ENCODE measurements around the gene GRM7. TPM values are rescaled to one million over a fixed set of nuclear protein-coding genes. Genes with fewer than 3 reads are reported as not detected.

The GRM7 gene
- total and polyA plus RNA-seq, 8 donors: 0.05 to 2.2 TPM; not detected in 6

DNA sequence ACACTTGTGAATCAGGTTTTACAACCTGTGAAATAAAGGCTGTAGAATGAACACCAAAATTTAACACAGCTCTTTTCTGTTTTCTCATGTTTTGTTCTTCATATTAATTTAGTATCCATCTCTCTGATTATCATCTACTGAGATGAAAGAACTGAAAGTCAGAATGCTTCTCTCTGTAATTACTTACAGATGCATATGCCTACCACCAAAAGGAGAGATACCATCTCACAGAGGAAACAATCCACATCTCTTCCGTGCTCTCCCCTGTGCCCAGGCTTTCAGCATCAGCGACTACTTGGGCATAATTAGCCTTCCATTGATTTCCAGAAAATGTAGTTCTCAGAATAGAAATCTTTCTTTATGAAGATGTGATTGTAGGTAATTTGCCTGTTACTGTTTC, 741.4 kb downstream of the GRM7 start:
- no peak for TF ChIP-seq EP300 (IDR thresholded peaks at IDR 0.05)
- TF ChIP-seq POLR2AphosphoS5 (IDR thresholded peaks at IDR 0.05): no peak
- TF ChIP-seq POLR2A (IDR thresholded peaks at IDR 0.05): no peak
- TF ChIP-seq, protein P1, sequence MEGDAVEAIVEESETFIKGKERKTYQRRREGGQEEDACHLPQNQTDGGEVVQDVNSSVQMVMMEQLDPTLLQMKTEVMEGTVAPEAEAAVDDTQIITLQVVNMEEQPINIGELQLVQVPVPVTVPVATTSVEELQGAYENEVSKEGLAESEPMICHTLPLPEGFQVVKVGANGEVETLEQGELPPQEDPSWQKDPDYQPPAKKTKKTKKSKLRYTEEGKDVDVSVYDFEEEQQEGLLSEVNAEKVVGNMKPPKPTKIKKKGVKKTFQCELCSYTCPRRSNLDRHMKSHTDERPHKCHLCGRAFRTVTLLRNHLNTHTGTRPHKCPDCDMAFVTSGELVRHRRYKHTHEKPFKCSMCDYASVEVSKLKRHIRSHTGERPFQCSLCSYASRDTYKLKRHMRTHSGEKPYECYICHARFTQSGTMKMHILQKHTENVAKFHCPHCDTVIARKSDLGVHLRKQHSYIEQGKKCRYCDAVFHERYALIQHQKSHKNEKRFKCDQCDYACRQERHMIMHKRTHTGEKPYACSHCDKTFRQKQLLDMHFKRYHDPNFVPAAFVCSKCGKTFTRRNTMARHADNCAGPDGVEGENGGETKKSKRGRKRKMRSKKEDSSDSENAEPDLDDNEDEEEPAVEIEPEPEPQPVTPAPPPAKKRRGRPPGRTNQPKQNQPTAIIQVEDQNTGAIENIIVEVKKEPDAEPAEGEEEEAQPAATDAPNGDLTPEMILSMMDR (IDR thresholded peaks at IDR 0.05): no peak
- intact Hi-C loops (cut with DNase I; ENCODE audit: low total_unique reads): no loop called here
- DNase-seq: no peak
- WGBS, 5 donors: 82 to 97% (median 85%) methylated on average over 2 of the region's 2 CpGs
- Histone ChIP-seq H3K4me1 (no peaks in the 10 kb centered on the region), H3K4me3 (no peak overlapping the region), H3K27me3 (no peaks in the 10 kb centered on the region), H3K9me3 (no peaks in the 10 kb centered on the region), H3K36me3 (no peaks in the 10 kb centered on the region), H3K27ac (no peak overlapping the region)

DNA sequence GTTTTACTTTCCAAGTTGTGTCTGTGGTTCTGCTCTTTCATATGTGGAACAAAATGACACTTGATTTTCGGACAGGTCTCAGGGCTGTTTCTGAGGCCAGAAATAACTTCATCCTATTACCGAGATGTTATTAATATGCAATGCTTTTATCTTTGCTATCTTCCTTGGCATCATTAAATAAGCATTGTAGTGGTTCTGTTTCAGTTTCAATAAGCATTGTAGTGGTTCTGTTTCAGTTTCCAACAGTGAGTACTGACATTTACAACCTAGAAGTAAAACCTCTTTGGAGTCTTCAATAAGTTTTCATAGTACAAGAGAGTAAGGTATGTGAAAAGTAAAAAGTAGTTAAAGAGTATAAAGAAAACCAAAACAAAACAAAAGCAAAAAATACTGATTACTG, 746.2 kb downstream of the GRM7 start:
- Histone ChIP-seq H3K4me3 (no peak overlapping the region), H3K4me1 (no peaks in the 10 kb centered on the region), H3K27ac (no peak overlapping the region), H3K36me3 (no peaks in the 10 kb centered on the region), H3K27me3 (no peaks in the 10 kb centered on the region), H3K9me3 (no peaks in the 10 kb centered on the region)
- 49 to 62% (median 53%) methylated on average over 2 of the region's 2 CpGs for WGBS, 5 donors
- no peak for TF ChIP-seq EP300 (IDR thresholded peaks at IDR 0.05)
- TF ChIP-seq, protein P1 (IDR thresholded peaks at IDR 0.05): no peak
- no peak for TF ChIP-seq POLR2A (IDR thresholded peaks at IDR 0.05)
- TF ChIP-seq POLR2AphosphoS5 (IDR thresholded peaks at IDR 0.05): no peak
- intact Hi-C loops (cut with DNase I; ENCODE audit: low total_unique reads): no loop called here
- DNase-seq: no peak

DNA sequence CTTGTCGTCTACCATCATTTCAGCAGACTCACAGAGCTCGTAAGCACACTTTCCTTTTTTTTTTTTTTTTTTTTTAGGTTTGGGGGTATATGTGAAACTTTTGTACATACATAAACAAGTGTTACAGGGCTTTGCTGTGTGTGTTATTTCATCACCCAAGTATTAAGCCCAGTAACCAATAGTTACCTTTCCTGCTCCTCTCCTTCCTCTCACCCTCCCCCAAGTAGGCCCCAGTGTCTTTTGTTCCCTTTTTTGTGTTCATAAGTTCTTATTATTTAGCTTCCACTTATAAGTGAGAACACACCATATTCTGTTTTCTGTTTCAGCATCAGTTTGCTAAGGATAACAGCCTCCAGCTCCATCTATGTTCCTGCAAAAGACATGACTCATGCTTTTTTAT, 746.8 kb downstream of the GRM7 start:
- WGBS, 5 donors: 83 to 93% (median 86%) methylated on average over 2 of the region's 2 CpGs
- H3K9me3 ChIP-seq: no peaks in the 10 kb centered on the region
- no peak for DNase-seq
- TF ChIP-seq POLR2AphosphoS5 (IDR thresholded peaks at IDR 0.05) (no peak), EP300 (IDR thresholded peaks at IDR 0.05) (no peak), POLR2A (IDR thresholded peaks at IDR 0.05) (no peak)
- TF ChIP-seq, protein P1 (IDR thresholded peaks at IDR 0.05): no peak
- H3K27ac ChIP-seq: no peak overlapping the region
- no peaks in the 10 kb centered on the region for H3K36me3 ChIP-seq
- H3K4me1 ChIP-seq: no peaks in the 10 kb centered on the region
- H3K27me3 ChIP-seq: no peaks in the 10 kb centered on the region
- no peak overlapping the region for H3K4me3 ChIP-seq
- intact Hi-C loops (cut with DNase I; ENCODE audit: low total_unique reads): no loop called here

DNA sequence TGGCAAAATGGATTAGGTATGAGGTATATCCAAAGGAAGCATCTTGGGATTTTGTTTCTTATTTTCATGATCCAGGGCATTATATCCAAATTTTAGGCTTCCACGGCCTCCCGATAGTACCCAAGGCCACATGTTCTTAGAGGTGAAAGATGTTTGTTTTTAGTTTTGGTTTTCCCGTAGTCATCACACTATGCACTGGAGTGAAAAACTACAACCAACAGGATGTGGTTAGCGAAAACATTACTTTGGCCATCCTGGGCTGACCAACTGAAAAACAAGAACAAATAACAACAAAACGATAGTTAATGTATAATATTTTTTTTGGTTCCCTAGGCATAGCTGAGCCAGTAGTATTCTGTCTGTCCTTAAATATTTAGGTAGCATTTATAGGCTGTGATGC, 749.7 kb downstream of the GRM7 start:
- Histone ChIP-seq H3K27ac (no peak overlapping the region), H3K27me3 (no peaks in the 10 kb centered on the region), H3K4me1 (no peaks in the 10 kb centered on the region), H3K36me3 (no peaks in the 10 kb centered on the region), H3K4me3 (no peak overlapping the region), H3K9me3 (no peaks in the 10 kb centered on the region)
- no peak for TF ChIP-seq POLR2AphosphoS5 (IDR thresholded peaks at IDR 0.05)
- TF ChIP-seq, protein P1 (IDR thresholded peaks at IDR 0.05): no peak
- TF ChIP-seq EP300 (IDR thresholded peaks at IDR 0.05): no peak
- no peak for TF ChIP-seq POLR2A (IDR thresholded peaks at IDR 0.05)
- 86 to 95% (median 92%) methylated on average over 5 of the region's 5 CpGs for WGBS, 5 donors
- intact Hi-C loops (cut with DNase I; ENCODE audit: low total_unique reads): no loop called here
- DNase-seq: no peak
